KG1 (cell line): ENCODE results near the gene SND1.
"Not testable (repeated sequence)": the region's sequence is repeated elsewhere in the genome, so short reads cannot be mapped to it uniquely, and the experiment has no call there.

Experiments used
- DNase-seq: peaks from one replicate; lab custom pipeline; 2025; lab: John Stamatoyannopoulos, UW

Gene SND1

DNA sequence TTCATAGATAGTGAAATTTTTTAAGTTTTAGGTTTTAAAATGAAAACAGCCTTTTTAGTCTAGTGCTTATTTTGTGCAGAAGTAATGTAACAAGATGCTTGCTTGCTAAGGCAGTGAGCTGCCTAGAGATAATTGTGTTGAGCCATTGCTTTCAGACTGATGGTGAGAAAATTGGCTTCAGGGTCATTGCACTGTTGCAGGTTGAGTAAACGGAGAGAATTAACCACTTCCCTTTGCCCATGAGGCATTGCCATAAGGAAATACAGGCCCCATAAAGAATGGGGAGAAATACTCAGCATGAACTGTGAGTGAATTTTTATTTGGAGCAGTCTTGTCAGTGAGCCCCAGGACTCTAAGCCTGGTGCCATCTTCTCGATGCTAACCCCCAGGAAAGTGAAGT, 238.7 kb downstream of the SND1 start:
- DNase-seq = no peak

DNA sequence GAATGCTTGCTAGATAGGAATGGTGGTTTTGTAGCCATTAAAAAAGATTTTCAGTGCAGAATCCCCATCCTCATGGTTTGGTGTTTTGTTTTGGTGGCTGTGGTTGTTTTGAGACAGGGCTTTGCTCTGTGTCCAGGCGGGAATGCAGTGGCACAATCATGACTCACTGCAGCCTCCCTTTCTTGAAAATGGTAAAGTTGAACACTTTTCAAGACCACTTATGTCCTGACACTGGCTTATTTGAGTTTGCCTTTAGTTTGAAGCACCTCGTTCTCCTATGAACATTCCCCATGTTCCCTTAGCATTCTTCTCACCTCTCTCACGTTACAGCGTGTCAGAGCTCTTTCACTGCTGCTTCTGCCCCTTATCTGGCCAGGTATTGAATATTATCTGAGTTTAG, 239.2 kb downstream of the SND1 start:
- no peak for DNase-seq

DNA sequence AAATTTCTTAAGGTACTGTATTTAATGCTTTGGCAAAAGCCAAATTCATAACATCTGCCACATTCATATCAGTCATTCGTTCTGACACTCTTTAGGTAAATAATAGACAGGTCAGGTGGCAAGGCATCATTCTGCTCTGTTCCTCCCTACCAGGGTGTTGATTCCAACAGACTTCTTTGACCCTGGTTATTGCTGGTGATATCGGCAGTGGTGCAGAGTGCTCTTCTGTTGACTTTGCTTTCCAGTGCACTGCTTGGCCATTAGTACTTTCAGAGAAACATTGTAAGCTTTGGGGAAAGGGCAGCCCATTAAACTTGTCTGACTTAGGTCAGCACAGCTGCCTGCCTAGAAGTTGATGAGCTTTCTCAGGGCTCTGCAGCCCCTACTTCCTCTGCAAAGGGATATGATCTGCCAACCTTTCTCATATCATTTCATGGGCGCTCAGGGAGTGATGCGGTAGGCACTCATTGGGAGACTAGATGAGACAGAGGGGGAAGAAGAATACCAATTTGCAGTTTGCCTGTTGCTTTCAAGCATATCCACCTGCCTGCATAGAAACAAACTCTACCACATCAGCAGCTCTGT, 240.0 kb downstream of the SND1 start:
- no peak for DNase-seq

DNA sequence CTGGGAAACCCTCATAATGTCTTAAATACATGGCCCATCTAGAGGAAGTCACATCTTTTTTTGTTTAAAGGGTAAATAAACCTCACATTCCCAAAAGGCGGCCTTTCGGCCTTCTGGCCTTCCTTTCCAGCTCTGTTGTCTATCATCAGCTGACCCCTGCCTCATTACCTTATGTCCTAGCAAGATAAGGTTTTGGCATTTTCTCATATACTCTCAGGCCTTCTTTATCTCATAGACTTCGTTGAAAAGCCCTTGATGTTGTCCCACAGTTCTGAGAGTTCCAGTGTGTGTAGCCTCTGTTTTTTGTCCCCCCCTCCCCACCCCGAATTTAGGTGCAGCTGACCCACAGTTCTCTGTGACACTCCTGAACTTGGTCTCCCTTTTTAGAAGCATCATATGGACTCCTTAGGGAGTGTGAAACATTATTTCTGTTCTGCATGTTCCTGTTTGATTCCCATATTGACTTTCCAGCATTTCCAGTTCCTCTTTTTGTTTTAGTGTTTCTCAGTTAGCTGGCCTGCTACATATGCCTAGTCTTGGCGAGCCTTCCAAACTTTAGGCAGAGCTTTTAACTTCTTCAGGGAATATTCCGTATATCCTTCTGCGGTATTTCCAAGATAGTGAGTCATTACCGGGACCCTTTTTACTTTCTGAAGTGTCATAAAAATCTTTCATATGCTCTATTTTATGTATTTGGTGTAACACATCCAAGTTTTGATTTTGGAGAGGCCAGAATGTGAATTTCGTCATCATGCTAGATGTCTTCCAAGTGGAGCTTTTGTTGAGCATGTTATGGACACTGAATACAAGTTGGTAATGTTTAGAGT, 240.7 kb downstream of the SND1 start:
- no peak for DNase-seq

DNA sequence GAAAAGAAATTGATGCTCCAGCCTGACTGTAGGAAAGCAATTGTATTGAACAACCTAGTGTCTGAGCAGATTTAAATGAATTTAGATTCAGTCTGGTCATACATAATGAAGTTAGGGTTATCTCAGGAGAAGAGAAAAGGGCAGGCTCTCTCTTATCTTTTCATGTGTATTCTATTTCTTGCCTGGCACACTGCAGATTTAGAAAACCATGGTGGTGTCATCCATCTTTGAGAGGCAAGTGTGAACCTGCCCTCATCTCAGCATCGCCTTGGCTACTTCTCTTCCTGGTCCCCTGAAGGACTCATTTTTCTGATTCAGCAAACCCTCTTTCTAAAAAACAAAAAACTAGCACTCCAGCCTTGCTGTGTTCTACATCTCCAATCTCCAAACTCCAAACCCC, 241.6 kb downstream of the SND1 start:
- DNase-seq = no peak

DNA sequence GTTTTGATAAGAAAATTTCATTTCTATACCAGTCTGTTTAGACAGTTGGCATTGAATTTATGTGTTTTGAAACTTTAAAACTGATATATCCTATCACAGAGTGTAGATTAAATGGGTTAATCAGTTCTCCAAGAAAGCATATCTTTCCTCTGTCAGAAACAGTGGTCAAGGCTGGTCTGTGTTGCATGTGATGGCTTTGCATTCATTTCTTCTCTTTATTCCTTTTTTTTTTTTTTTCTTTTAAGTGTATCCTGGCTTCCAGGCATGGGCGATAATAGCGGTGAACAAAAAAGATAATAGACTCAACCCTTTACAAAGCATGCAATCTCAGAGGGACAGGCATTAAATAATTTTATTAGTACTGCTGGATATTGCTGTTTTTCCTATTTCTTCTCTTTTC, 242.6 kb downstream of the SND1 start:
- DNase-seq = no peak

DNA sequence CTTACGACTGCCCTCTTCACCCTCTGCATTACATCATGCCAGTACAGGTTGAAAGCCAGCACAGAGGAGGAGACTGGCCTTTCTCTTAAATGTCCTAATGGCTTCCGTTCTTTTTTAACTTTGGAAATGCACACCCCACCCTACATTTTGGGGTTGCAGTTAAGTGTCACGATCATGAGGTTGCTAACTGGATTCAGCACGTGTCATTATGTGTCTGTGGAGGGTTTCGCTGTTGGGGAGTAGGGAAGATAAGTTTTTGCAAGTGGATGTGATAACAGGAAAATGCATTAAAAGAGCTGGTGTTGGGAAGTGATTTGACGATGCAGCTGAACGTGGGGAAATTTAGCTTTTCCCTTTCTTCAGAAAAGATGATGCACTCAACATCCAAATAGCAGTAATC, 243.4 kb downstream of the SND1 start:
- no peak for DNase-seq

DNA sequence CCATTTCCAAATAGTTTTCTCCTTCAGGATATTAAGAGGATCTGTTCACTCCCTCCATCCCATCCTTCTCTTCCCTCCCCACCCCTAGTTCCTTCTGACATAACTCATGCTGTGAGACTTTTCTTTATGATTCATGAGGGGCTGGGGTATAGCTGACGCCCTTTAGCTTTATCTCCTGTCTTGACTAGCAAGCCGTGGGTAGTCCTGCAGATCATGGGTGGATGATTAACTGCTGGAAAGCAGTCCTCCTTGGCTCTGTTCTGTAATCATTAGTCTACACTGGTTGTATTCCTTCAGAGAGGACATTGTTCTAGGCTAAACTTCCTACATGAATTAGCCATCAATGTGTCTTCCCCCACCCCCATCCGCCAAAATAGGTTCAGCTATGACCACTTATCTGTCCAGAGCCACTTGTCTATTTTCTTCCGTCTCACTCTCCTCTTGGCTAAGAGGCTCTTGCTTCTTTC, 243.9 kb downstream of the SND1 start:
- DNase-seq = no peak

DNA sequence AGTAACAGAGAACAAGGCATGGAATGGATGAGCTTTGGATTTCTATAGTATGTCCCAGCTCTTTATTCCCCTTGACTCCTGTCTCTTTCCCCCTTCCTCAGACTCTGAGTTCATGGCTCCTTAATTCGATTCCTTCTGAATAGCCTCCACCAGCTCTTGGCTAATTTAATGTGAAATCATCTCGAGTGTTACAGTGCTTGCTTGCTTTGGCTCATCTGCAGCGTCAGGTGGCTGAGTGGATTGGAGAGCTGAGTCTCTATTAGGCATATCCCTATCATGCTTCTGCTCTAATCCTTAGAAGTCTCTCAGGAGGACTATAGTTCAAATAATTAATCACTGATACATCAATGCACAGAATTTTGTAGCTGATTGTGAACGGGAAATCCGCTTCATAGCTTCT, 244.7 kb downstream of the SND1 start:
- DNase-seq = no peak

DNA sequence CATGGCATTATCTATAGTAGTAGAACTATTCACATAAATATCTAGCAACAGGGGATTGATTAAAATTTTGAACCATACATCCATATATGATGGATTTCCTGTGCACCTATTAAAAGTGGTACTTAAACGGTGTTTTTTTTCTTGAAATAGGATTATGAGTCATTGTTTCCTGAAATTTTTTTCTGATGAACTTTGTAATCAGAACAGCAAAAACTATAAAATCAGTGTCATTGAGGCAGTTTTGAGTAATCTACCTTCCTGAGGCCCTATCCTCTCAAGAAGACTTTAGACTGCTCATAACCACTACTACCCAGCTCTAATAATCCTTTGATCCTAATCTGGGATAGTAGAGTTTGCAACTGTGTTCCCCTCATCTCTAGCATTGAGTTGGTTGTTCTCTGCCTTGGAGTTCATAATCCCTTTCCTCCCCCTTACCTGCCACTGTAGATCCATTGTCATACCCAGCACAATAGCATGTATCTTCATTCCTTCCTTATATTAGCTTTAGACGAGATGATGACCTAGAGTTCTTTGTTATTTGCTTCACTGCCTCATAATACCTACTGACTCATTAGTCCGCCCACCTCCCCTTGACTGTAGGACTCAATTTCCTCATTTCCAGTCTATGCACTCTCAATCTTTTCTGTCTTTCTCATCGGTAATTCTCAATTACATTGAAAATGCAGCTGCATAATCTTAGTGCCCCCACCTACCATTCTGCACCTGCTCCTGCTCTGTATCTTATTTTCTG, 245.9 kb downstream of the SND1 start:
- DNase-seq = no peak

DNA sequence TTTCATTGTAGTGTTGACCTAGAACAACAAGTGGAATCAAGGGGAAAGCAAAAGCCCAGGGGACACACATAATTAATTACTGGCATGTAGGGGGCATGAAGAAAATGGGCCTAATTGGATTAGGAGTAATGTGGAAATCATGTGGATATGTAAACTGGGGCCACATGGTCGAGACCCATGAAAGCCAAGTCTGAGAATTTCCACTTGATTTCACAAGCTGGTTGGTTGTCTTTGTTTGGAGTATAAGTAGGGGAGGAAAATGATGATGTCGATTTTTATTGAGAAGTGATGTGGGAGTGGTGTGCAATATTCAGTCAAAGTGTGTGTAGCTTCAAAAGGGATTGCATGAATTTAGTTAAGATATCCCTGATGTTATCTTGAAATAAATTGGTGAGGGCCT, 247.4 kb downstream of the SND1 start:
- no peak for DNase-seq

DNA sequence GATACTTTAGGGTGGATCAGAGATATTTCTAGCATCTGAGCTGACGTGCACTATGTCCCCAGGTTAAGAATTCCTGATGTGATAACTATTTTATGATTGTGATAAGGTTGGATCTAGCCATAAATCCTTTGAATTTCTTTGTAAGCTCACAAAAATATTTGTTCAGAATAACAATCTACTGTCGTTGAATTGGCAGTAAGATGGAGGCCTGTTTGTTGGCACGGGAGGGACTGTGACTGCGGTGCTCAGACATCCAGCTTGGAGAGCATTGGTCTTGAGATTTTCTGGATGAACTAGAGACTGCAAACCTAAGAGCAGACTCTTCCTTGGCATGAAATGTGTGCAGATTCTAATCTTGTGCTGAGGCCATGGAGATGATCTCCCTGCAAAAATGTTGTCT, 248.1 kb downstream of the SND1 start:
- no peak for DNase-seq

DNA sequence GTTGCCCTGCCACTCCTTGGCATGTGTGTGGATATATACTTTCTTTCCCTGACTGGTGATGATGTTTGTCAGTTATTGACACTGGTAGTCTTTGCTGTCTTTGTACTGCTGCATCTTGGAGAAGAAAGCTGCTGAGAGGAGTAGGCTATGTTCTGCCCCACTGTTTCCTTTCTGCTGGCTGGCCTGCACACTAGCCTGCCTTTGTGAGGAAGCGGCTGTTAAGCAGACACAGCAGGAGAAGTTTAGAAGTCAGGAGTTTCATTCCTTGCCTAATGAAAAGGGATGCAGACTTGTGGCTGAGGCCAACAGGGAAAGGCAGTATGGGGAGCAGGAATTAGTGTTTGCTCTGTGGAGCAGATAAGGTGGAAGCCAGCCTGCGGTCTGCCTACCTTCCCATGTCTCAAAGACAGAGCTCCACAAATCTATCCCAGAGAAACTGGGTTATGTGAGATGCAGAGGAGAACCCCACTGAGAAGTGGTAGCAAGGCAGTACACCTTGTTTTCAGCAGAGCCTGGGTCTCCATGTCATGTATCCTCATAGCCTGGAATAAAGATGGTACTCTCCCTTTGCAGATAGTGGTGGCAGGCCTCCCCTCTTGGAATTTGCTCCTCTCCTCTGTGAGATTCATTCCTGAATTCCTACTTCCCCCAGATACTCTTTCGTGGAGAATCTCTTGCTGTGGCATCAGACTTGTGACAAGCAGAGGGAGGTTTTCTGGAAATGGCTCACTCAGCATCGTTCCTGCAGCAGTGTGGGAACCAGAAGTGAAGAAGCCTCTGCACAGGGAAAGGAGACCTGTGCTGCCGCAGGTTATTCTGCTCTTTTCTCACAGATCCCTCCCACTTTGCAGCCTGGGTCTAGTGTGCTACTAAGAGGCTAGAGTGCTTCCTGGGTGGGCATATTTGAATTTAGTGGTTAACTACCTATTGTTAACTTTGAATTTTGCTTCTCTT, 249.0 kb downstream of the SND1 start:
- no peak for DNase-seq

DNA sequence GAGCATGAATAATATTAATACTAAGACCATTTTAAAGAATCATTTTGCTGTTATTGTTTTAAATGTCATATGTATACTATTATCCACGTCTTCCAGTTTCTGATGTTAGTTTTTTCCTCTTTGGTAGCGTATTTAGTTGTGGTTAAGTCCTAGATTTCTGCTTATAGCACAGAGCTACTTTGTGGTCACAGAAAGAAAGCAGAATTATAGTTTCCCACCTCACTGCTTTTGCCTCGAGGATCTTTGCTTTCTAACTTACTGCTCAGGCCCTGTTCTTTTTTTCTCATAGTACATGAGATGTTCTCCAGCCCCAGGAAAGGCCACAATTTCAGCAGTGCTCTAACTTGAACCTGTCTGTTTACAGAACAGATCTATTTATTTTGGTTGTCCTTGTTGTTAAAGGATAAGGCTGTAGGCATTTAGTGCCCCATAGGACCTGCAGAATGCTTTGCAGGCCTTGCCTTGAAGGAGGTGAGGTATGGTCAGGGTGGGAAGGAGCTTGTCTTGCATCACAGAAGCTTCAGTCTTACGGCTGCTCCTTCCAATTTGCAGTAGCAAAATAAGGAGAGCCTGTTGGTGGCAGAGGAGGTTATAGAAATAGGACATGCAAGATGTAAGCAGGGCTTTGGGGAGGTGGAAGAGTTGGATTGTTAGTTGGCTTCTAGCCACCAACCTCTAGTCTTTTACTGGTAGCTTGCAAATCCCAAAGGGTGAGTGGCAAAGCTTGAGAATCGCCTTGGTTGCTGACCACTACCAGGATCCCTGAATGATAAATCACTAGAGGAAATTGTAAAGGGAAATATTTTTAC, 250.1 kb downstream of the SND1 start:
- DNase-seq = no peak

DNA sequence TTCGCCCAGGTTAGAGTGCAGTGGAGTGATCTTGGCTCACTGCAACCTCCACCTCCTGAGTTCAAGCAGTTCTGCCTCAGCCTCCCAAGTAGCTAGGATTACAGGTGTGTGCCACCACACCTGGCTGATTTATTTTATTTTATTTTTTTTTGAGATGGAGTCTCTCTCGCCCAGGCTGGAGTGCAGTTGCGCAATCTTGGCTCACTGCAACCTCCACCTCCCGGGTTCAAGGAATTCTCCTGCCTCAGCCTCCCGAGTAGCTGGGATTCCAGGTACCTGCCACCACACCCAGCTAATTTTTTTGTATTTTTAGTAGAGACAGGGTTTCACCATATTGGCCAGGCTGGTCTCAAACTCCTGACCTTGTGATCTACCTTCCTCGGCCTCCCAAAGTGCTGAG, 250.8 kb downstream of the SND1 start:
- DNase-seq = not testable (repeated sequence)

DNA sequence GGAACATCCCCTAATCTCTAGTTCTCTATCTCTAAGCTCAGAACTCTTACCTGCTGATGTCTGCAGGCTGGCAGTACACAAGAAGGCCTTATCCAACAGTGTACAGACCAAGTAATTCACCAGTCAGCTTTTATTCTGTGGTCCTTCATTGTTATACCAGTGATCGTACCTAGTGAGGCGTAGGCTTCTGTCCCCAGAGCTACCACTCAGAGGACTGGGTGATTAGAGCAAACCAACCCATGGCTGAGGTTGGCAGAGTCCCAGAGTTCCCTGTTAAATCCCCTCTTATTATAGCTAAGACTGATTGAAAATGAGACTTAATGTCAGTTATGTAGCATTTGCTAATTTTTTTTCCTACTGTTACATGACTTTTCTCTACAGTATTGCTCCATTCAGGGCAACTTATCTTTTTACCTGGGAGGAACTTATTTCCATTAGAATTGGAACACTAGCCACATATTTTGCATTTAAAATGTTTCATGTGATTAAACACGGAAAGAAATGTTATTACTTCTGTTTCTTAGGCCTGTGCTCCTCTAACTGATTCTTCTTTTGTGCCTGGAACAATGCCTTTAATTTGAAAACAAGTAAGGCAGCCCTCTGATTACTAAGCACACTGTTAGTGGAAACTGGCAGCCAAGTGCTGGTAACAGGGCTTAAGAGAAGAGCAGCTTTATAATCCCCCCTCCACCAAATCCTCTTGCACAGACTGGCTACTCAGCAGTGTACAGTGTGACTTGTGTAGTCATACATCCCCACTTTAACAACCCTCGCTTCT, 252.1 kb downstream of the SND1 start:
- no peak for DNase-seq

DNA sequence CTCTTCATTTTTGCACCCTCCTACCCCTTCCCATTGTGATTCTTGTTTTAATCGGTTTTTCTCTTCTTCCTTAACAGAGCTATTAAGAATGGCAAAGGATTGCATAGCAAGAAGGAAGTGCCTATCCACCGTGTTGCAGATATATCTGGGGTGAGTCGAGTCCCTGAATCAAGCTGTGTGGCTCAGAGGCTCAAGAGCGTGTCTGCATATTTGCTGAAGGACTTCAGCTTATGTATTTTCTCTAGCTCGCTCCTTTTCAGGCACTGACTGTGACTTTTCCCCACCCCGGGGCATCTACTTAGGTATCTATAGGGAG, 252.6 kb downstream of the SND1 start:
- no peak for DNase-seq

DNA sequence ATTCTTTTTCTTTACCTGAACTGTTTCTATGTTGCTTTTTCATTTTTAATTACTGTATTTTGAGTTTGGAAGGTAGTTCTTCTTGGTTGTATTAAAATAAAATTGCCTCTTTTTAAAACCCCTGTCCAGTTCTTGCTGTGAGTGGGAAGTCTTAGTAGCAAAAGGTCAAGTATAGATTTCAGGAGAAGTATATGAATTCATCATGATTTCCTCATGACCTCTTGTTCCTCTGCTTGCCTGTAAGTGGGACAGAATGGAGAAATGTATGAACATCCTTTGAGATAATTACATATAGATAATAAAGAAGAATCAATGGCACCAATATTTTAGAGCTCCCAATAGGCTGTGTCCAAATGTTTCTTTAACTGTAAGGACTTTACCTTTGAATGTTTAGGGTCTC, 253.0 kb downstream of the SND1 start:
- no peak for DNase-seq

DNA sequence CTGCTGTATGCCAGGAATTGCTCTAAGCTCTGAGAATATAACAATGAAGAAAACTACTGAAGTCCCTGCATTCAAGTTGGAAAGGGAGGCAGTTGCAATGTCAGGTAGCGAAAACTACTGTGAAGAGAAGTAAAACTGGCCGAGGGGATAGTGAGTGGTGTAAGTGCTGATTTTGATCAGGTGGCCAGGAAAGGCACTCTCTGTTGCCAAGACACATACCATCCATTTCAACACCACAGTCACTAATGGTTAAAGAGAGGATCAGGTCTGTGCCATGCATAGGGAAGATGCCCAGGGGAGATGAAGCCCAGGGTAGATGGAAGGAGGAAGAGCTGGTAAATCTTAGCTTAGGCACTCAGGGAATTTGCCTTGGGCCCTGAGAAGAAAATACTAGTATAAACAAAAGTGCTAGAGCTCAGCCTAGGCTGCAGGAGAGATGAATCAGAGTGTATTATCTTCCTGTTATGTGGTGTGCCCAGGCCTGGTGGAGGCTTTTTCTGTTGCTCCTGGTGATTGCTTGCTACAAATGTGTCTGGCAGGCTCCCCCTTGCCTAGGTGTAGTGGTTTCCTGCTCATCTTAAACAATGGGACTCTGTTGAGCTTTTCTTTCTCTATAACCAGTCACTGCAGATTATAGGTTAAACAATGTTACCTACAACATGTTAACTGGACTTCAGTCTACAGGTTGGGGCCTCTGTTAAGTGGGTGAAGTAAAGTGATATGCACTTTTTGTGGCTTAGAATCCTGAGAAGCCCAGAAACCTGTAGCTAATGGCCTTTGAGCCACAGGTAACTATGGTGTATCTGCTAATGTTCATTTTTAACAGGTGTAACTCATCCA, 253.7 kb downstream of the SND1 start:
- no peak for DNase-seq
